ENCODE data around the gene OR52B2.
"Not testable (repeated sequence)": the region's sequence is repeated elsewhere in the genome, so short reads cannot be mapped to it uniquely, and the experiment has no call there.

The OR52B2 gene

DNA sequence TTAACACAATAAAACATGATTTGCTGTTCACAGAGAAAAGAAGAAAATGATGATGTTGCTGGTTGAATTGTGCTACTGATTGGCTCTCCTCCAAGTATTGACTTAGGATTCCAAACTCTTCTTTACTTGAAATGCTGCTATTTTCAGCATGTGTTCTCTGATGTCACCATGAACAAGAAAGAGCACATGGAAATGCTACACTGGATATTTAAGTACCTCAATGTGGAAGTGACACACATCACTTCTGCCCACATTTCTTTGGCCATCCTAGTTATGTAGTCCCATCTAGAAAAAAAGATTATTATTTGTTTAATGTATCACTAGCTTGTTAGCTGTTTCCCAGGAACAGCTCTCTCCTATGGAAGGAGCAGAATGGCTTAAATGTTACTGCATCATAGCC, 27.2 kb downstream of the OR52B2 start:
- H3K4me1 ChIP-seq = no peaks in the 10 kb centered on the region
- no peak overlapping the region for H3K4me2 ChIP-seq (ENCODE audit: low read length)
- no peak overlapping the region for H3K27ac ChIP-seq
- no peaks in the 10 kb centered on the region for H3K36me3 ChIP-seq (ENCODE audit: control insufficient read depth, insufficient read depth, low read length)
- TF ChIP-seq, protein P1, sequence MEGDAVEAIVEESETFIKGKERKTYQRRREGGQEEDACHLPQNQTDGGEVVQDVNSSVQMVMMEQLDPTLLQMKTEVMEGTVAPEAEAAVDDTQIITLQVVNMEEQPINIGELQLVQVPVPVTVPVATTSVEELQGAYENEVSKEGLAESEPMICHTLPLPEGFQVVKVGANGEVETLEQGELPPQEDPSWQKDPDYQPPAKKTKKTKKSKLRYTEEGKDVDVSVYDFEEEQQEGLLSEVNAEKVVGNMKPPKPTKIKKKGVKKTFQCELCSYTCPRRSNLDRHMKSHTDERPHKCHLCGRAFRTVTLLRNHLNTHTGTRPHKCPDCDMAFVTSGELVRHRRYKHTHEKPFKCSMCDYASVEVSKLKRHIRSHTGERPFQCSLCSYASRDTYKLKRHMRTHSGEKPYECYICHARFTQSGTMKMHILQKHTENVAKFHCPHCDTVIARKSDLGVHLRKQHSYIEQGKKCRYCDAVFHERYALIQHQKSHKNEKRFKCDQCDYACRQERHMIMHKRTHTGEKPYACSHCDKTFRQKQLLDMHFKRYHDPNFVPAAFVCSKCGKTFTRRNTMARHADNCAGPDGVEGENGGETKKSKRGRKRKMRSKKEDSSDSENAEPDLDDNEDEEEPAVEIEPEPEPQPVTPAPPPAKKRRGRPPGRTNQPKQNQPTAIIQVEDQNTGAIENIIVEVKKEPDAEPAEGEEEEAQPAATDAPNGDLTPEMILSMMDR (IDR thresholded peaks at IDR 0.05) = no peak
- H3K27me3 ChIP-seq (ENCODE audit: control insufficient read depth, insufficient read depth, low read length) = no peaks in the 10 kb centered on the region
- H3K4me3 ChIP-seq (ENCODE audit: low read depth, low read length) = no peak overlapping the region
- no peak overlapping the region for H2AFZ ChIP-seq
- no peaks in the 10 kb centered on the region for H3K9me3 ChIP-seq (ENCODE audit: control insufficient read depth, low read length)
- no peaks in the 10 kb centered on the region for H3K79me2 ChIP-seq
- no peak overlapping the region for H3K9ac ChIP-seq

DNA sequence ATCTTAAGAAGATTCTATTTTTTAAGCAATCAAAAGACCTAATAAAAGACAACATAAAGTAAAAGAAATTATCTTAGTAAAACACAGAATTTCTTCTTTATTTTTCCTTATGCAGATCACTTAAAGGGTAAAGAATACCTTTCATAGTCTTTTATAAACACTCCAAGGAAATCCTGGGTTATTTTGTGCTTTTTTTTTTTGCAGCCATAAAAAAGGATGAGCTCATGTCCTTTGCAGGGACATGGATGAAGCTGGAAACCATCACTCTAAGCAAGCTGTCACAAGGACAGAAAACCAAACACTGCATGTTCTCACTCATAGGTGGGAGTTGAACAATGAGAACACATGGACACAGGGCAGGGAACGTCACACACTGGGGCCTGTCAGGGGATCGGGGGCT, 34.2 kb downstream of the OR52B2 start:
- not testable (repeated sequence) for H3K4me3 ChIP-seq (ENCODE audit: low read depth, low read length); H3K4me2 ChIP-seq (ENCODE audit: low read length); H3K79me2 ChIP-seq; H3K9ac ChIP-seq; H3K9me3 ChIP-seq (ENCODE audit: control insufficient read depth, low read length); H2AFZ ChIP-seq; H3K36me3 ChIP-seq (ENCODE audit: control insufficient read depth, insufficient read depth, low read length); H3K4me1 ChIP-seq; H3K27me3 ChIP-seq (ENCODE audit: control insufficient read depth, insufficient read depth, low read length); H3K27ac ChIP-seq

DNA sequence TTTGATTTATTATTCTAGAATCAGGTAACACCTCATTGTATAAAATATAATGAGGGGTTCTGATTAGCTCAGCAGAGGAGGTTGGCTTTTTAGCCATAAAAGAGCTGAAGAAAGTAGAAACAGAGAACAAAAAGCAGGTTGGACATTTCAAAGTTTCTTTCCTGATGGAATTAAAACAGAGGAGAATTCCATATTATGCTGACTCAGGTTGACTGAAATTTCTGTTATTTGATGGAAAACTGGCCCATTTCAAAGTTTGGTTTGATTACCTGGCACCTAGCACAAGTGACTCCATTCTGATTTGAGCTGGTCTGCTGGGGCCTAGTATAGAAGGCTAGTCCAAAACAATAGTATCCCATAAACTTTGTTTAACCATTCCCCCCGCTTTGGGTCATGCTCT, 37.7 kb downstream of the OR52B2 start:
- H3K4me2 ChIP-seq (ENCODE audit: low read length) = no peak overlapping the region
- H3K79me2 ChIP-seq = no peaks in the 10 kb centered on the region
- H3K27me3 ChIP-seq (ENCODE audit: control insufficient read depth, insufficient read depth, low read length) = no peaks in the 10 kb centered on the region
- H3K9me3 ChIP-seq (ENCODE audit: control insufficient read depth, low read length) = no peaks in the 10 kb centered on the region
- no peak overlapping the region for H3K27ac ChIP-seq
- H3K4me3 ChIP-seq (ENCODE audit: low read depth, low read length) = no peak overlapping the region
- H3K4me1 ChIP-seq = no peaks in the 10 kb centered on the region
- no peak overlapping the region for H3K9ac ChIP-seq
- no peak overlapping the region for H2AFZ ChIP-seq
- no peaks in the 10 kb centered on the region for H3K36me3 ChIP-seq (ENCODE audit: control insufficient read depth, insufficient read depth, low read length)
- TF ChIP-seq, protein P1 (IDR thresholded peaks at IDR 0.05) = no peak

DNA sequence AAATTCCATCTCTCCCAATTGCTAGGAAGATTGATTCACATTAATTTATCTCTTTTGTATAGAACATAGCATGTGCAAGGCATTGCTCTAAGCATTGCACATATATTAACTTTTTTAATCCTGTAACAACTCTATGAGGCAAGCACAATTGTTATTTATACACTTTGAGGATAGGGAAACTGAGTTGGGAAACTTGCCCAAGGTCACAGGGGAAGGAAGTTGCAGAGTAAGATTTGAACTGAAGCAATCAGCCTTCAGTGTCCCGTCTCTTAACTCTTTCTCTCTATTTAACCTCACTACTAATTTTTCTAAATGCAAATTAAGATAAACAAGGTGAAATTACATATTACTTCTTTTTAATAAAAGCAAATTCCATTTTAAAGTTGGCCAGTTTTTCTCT, 40.5 kb downstream of the OR52B2 start:
- H3K79me2 ChIP-seq = no peaks in the 10 kb centered on the region
- no peaks in the 10 kb centered on the region for H3K36me3 ChIP-seq (ENCODE audit: control insufficient read depth, insufficient read depth, low read length)
- no peaks in the 10 kb centered on the region for H3K9me3 ChIP-seq (ENCODE audit: control insufficient read depth, low read length)
- no peak overlapping the region for H3K9ac ChIP-seq
- no peak overlapping the region for H2AFZ ChIP-seq
- no peak overlapping the region for H3K4me2 ChIP-seq (ENCODE audit: low read length)
- H3K27ac ChIP-seq = no peak overlapping the region
- TF ChIP-seq, protein P1 (IDR thresholded peaks at IDR 0.05) = no peak
- no peaks in the 10 kb centered on the region for H3K4me1 ChIP-seq
- H3K4me3 ChIP-seq (ENCODE audit: low read depth, low read length) = no peak overlapping the region
- H3K27me3 ChIP-seq (ENCODE audit: control insufficient read depth, insufficient read depth, low read length) = no peaks in the 10 kb centered on the region

DNA sequence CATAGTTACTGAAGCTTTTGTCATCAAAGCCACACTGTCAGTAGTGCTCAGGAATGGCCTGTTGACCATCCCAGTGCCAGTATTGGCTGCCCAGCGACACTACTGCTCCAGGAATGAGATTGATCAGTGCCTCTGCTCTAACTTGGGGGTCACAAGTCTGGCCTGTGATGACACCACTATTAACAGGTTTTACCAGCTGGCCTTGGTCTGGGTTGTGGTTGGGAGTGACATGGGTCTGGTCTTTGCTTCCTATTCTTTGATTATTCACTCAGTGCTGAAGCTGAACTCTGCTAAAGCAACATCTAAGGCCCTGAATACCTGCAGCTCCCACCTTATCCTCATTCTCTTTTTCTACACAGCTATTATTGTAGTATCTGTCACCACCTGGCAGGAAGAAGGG, 41.1 kb downstream of the OR52B2 start:
- TF ChIP-seq, protein P1 (IDR thresholded peaks at IDR 0.05) = no peak
- no peak overlapping the region for H3K9ac ChIP-seq
- no peaks in the 10 kb centered on the region for H3K4me1 ChIP-seq
- no peak overlapping the region for H3K4me3 ChIP-seq (ENCODE audit: low read depth, low read length)
- no peak overlapping the region for H3K27ac ChIP-seq
- no peaks in the 10 kb centered on the region for H3K9me3 ChIP-seq (ENCODE audit: control insufficient read depth, low read length)
- H2AFZ ChIP-seq = no peak overlapping the region
- no peaks in the 10 kb centered on the region for H3K27me3 ChIP-seq (ENCODE audit: control insufficient read depth, insufficient read depth, low read length)
- no peaks in the 10 kb centered on the region for H3K36me3 ChIP-seq (ENCODE audit: control insufficient read depth, insufficient read depth, low read length)
- H3K79me2 ChIP-seq = no peaks in the 10 kb centered on the region
- H3K4me2 ChIP-seq (ENCODE audit: low read length) = no peak overlapping the region

All from parathyroid adenoma (tissue), 2 donors.